ENCODE data around the gene AKAP12.

Gene AKAP12, protein sequence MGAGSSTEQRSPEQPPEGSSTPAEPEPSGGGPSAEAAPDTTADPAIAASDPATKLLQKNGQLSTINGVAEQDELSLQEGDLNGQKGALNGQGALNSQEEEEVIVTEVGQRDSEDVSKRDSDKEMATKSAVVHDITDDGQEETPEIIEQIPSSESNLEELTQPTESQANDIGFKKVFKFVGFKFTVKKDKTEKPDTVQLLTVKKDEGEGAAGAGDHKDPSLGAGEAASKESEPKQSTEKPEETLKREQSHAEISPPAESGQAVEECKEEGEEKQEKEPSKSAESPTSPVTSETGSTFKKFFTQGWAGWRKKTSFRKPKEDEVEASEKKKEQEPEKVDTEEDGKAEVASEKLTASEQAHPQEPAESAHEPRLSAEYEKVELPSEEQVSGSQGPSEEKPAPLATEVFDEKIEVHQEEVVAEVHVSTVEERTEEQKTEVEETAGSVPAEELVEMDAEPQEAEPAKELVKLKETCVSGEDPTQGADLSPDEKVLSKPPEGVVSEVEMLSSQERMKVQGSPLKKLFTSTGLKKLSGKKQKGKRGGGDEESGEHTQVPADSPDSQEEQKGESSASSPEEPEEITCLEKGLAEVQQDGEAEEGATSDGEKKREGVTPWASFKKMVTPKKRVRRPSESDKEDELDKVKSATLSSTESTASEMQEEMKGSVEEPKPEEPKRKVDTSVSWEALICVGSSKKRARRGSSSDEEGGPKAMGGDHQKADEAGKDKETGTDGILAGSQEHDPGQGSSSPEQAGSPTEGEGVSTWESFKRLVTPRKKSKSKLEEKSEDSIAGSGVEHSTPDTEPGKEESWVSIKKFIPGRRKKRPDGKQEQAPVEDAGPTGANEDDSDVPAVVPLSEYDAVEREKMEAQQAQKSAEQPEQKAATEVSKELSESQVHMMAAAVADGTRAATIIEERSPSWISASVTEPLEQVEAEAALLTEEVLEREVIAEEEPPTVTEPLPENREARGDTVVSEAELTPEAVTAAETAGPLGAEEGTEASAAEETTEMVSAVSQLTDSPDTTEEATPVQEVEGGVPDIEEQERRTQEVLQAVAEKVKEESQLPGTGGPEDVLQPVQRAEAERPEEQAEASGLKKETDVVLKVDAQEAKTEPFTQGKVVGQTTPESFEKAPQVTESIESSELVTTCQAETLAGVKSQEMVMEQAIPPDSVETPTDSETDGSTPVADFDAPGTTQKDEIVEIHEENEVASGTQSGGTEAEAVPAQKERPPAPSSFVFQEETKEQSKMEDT (N-terminal part only)

DNA sequence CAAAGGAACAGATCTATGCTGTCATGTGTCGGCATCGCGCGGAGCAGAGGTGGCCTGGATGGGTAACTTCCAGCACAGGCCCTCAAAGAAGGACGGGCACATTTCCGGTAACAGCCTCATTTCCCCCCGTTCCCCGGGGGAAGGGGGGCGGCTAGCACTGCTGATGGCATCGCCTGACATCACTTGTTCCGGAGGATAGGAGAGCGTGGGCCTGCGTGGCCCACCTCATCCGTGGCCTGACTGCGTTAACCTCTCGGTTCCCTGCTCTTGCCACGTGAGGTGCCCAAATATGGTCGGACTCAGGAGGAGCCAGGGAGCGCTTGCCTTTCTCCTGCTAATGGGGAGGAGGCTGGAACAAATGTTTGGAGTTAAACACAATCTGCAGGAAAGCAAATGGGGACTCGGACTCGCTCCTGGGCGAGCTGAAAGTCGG, at the start of gene AKAP12:
AKAP12 (plus strand) TSS at position 365 of the 433 bp plus-strand sequence. CDS start 596 bp downstream, outside the sequence.
- no peak for DNase-seq (ENCODE audit: low read depth)

DNA sequence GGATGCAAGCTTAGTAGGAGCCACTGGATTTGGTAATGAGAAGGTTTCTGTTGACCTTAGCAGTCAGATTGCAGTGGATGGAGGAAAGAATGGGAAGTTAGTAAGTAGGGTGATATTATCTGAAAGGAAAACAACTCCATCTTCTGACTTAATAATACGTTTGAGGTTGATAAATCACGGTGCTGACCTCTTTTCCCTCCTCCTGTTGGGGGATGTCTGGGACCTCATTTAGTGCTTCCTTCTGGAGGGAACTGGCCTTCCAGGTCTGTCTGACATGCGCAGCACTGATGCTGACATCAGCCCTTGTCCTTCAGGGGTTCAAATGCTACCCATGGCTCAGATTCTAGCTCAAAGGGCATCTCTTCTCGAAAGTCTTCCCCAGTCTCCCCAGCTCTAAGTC, 48.2 kb upstream of the AKAP12 start:
- DNase-seq (ENCODE audit: low read depth): no peak

DNA sequence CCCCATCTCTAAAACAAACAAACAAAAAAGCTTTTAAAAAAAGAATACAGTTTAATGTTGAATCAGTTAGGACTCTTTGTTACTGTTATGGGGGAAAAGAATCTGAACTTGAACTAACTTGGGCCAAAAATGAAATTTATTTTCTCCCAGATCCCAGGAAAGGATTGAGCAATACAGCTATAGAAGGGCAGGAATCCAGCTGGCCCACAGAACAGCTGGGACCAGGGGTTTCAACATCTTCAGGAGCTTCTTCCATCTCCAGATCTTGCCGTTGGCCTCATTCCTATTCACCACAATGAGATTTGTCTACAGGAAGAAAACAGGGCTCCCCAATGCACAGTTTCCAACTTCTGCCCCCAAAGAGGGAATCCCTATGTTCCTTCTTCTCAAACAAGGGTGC, 43.2 kb upstream of the AKAP12 start:
- DNase-seq (ENCODE audit: low read depth): no peak

DNA sequence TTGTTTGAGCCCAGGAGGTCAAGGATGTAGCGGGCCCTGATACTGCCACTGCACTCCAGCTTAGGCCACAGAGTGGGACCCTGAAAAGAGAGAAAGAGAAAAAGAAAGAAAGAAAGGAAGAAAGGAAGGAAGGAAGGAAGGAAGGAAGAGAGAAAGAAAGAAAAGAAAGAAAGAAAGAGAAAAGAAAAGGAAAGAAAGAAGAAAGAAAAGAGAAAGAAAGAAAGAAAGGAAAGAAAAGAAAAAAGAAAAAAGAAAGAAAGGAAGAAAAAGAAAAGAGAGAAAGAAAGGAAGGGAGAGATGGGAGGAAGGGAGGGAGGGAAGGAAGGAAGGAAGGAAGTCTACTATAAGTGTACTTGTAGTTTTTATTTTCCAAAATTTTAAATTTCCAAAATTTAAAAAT, 42.2 kb upstream of the AKAP12 start:
- DNase-seq (ENCODE audit: low read depth): no peak

DNA sequence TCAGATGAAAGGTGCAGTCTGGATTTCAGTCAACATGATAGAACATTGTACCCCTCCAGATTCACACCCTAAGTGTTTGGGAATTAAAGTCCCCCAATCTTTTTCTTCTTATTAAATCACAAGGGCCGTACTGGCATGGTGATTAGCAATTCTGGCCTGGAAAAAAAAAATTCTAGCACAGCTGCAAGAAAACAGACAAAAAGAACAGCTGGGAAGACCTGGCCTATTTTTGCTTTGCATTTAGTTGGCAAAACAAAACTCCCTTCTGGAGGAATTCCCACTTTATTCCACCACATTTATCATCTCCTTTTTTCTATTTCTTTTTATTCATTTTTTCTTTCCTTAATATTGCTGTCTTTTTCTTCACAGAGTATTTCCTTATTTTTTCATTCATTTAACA, 39.8 kb upstream of the AKAP12 start:
- no peak for DNase-seq (ENCODE audit: low read depth)

DNA sequence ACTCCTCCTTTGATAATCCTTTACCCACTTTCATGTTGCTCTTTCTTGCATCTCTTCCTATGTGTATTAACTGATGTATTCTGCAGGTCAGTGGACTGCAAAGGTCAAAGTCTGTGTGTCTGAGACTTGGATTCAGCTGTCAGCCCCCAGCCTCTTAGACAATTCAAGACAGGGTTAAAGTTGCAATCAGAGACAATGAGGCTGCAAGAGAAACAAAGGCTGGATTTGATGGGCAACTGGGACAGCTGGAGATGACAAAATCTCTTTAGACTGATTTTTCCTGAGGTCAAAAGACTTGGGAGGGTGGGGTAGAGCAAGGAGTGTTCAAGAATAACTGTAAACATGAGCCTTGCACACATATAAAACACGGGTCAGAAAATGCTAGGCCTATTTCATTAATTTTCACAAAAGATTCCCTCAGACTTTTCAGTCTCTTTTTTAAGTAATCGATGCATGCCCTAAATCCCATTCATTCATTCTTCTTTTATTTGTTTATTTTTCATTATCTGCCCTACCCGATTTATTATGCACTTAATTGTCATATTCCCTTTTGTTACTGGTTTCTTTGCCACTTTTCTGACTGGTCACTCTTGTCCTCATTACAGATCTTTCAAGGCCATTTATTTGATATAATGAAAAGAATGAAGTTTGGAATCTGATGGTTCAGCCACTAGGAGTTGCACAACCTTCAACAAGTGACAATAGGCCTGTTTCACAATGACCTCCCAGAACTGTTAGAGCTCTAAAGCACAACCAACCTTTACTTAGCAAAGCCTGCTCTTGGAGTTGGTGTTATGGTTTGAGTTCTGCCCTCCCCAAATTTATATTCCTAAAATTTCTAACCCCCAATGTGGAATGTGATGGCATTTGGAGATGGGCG, 33.8 kb upstream of the AKAP12 start:
- no peak for DNase-seq (ENCODE audit: low read depth)

DNA sequence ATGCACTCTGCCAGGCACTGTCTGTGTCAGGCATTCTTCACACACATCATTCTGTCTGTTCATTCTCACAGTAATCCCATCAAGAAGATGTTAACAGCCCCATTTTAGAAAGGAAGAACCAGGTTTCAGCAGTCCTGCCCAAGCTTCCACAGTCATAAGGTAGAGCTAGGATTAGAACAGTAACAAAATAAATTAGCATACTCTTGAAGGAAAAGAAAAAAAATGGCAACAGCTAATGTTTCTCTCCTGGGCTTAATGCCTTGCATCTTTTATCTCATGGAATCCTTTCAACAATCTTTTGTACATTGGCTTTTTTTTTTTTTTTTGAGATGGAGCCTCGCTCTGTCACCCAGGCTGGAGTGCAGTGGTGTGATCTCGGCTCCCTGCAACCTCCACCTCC, 32.1 kb upstream of the AKAP12 start:
- DNase-seq (ENCODE audit: low read depth): no peak

DNA sequence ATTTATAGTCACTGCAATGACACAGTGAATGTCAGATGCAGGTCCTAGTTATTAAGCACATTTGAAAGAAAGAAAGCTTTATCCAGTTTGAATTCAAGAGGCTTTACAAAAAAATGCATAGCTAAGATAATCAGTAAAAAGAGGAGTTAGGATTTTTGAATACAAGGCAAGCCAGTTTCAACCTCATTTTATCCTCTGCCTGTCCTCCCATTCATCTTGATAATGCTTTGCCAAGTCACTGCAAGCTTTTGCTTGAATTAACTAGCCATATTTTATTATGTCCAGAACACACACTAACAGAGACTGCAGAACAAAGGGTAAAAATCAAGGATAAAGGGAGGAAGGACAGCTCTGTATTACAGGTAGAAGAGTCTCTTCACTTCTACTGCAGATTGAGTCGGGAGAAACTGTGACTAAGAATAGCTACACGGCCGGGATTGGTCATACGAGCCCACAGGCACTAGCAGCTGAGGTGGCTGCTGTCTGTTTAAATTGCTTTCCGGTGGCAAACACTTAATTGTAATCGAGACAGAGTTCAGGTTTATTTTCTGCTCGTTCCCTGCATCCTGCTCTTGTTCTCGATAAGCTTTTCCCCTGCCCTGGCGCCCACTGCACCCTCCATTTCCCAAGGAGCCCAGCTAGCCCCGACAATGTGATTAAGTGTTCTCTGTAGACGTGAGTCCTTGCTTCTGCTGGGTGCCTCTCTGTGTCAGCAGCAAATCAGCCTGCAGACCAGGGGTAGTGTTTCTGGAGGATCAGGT, 30.5 kb upstream of the AKAP12 start:
- no peak for DNase-seq (ENCODE audit: low read depth)

DNA sequence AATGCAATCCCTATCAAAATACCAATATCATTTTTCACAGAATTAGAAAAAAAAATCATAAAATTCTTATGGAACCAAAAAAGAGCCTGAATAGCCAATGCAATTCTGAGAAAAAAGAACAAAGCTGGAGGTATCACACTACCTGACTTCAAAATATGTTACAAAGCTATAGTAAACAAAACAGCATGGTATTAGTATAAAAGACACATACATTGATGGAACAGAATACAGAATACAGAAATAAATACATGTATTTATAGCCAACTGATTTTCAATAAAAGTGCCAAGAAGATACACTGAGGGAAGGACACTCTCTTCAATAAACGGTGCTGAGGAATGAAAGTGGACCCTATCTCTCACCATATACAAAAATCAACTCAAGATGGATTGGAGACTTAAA, 28.7 kb upstream of the AKAP12 start:
- no peak for DNase-seq (ENCODE audit: low read depth)

DNA sequence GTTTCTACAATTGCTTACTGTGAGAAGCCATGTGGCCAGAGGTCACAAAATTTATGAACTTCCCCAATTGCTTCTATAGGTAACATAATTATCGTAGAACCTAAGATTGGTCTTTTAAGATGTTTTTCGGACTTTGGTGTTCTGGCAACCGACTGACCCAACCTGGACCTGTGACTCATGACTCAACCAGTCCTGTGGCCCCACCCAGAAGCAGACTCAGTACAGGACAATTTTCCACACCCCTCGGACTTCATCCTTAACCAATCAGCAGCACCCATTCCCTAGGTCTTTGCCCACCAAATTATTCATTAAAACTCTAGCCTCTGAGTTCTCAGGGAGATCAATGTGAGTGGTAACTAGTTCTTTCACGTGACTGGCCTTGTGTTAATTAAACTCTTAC, 26.4 kb upstream of the AKAP12 start:
- no peak for DNase-seq (ENCODE audit: low read depth)

DNA sequence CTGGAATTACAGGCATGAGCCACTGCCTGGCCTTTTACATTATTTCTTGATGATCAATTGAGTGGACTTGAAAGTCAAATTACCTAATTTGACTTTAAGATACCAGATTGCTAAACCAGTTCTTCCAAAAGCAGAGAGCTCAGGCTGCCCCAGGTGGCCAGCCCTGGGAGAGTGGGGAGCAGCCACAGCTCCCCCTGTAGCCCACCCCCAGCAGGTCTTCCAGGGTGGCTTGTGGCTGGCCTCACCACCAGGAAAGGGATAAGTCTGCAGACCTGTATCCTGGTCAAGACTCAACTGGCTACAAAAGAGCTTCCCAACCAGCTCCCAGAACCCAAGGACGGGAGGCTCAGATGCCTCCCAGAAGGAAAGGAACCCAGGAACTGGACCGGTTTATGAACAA, 23.8 kb upstream of the AKAP12 start:
- DNase-seq (ENCODE audit: low read depth): no peak

DNA sequence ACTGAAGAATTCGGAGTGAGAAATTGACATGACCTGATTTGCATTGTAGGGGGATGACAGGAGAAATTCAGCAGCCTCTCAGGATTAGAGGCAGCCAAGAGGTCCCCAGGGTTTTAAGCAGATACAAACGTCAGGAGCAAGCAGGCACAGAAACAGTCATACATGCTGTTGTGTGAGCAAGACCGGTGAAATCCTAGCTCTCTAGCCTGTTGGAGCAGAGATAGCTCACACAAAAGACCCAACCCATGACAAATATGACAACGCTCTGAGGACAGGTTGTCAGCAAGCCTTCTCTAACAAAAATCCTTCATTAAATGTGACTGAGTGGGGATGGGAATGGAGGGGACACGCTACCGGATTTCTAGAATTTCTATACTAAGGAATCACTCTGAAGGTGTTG, 23.0 kb upstream of the AKAP12 start:
- DNase-seq (ENCODE audit: low read depth): no peak

DNA sequence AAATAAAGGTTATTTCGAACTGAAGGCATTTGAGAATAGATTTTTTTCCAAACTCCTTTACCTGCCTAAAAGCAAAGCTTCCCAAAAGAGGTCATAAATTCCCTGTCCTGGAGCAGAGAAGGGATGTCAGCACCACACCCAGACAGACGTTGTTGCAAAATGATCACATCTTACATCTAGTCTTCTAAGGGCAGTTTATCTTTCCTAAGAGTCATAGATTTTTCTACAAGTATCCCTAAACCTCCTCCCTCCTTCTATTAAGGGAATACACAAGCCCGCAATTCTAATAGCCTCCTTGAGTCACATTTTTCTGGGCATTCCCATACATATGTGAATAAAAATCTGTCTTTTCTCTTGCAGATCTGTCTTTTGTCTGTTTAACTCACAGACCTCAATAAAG, 20.6 kb upstream of the AKAP12 start:
- no peak for DNase-seq (ENCODE audit: low read depth)

DNA sequence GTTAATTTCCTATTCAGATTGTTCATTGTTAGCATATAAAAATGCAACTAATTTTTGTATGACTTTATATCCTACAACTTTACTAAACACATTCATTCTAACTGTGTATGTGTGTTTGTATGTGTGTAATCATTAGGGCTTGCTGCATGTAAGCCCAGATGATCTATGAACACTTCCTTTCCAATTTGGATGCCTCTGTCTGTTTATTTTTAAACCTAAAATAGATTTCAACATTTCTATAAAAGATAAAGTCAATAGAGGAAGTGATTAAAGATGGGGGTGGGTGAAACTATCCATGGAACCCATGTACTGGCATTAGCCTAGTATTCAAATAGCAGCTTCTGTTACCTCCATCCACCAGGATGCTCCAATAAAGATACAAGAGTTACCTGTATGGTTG, 15.7 kb upstream of the AKAP12 start:
- DNase-seq (ENCODE audit: low read depth): no peak

DNA sequence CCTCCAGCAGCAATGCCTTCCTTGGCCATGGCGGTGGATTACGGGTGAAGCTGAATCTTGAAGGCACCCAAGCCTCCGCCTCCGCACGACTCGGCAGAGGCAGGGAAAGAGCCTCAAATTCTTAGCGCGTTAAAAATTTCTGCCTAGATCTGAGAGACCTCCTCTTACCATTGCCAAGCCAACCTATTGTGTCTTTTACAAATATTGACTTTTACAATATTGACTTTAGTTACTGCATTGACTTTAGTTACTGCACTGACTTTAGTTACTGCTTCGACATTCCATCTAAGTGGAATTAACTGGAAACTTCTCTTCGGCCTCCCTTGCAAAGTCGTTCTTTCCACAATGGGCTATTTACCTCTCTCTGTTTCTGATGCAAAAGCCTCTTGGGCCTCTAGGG, 13.8 kb upstream of the AKAP12 start:
- no peak for DNase-seq (ENCODE audit: low read depth)

DNA sequence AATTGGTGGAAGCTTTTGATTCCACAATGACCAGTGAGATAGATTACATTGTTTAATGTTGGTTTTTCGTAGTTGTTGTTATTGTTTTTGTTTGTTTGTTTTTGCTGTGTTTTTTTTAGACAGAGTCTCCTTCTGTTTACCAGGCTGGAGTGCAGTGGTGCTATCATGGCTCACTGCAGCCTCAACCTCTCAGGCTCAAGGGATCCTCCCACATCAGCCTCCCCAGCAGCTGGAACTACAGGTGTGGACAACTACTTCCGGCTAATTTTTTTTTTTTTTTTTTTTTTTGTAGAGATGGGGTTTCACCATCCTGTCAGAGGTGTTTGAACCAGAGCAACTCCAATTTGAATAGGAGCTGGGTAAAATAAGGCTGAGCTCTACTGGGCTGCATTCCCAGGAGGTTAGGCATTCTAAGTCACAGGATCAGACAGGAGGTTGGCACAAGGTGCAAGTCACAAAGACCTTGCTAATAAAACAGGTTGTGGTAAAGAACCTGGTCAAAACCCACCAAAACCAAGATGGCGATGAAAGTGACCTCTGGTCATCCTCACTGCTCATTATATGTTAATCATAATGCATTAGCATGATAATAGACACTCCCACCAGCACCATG, 10.9 kb upstream of the AKAP12 start:
- DNase-seq (ENCODE audit: low read depth): no peak

DNA sequence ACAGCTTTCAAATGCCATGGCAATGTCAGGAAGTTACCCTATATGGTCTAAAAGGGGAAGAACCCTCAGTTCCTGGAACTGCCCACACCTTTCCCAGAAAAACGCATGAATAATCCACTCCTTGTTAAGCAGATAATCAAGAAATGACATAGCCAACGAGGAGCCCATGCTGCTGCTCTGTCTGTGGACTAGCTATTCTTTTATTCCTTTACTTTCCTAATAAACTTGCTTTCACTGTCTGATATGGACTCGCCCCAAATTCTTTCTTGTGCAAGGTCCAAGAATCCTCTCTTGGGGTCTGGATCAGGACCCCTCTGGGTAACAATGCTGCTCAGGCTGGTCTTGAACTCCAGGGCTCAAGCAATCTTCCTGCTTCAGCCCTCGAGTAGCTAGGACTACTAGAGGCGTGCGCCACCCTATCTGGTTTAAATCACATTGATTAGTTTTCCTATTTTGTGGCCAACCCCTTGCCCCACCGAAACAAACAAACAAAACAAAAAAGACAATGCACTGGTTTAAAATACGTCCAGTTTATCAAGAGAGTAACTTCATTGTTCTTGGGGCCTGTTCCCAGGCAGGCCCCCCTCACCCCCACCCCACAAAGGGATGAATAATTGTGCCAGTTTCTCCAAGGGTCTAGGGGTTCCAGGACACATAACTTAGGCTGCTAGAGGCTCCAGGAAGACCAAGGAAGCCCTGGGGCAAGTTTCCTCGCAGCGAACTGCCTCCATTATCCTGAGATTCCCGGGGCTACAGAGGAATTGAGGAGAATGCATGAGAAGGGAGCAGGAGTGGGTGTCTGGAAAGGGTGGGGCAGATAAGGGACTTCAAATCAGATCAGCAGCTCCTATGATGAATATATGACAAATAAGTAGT, 10.1 kb upstream of the AKAP12 start:
- no peak for DNase-seq (ENCODE audit: low read depth)

DNA sequence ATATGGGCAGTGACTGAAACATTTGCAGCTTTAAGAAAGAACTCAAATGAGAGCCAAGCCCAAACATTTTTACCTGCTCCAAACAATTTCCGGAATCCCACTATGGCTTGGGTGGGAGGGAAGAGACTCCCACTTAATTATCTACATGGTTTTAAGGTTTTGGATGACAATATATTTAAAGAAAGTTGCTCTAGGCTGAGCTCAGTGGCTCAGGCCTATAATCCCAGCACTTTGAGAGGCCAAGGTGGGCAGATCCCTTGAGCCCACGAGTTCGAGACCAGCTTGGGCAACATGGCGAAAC, 9.5 kb upstream of the AKAP12 start:
- DNase-seq (ENCODE audit: low read depth): no peak

DNA sequence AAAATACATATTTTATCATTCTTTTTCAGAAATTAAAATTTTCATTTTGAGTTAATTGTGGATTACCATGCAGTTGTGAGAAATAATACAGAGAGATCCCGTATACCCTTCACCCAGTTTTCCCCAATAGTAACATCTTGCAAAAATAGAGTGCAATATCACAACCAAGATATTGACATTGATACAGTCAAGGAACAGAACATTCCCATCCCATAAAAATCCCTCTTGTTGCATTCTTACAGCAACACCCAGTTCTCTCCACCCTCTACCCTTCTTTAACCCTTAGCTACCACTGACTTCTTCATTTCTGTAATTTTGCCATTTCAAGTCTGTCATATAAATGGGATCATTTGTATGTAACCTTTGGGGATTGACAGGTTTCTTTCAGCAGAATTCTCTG, 6.9 kb upstream of the AKAP12 start:
- no peak for DNase-seq (ENCODE audit: low read depth)

DNA sequence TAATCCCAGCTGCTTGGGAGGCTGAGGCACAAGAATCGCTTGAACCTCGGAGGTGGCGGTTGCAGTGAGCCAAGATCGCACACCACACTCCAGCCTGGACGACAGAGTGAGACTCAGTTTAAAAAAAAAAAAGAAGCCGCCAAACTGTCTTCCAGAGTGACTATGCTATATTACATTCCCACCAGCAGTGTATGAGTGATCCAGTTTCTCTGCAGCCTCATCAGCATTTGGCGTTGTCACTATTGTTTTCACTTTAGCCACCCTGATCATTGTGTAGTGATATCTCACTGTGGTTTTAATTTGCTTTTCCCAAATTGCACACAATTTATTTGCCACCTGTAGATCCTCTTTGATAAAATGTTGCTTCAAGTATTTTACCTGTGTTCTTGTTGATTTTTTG, 6.0 kb upstream of the AKAP12 start:
- DNase-seq (ENCODE audit: low read depth): no peak

Data from activated gamma-delta T cell treated with anti-CD3 and anti-CD28 coated beads, Interleukin-2, amount 50 U/mL, for 16 hours (primary cell).